ENCODE data around the gene LRP8. TPM values are rescaled to one million over a fixed set of nuclear protein-coding genes. Genes with fewer than 3 reads are reported as not detected.

Gene LRP8
- total and polyA plus RNA-seq, 2 of the 13 experiments (the other 11 are each of a cell fraction or from before 2014, with no cell fraction given) = 17.3 to 17.4 TPM

GRCh38 chr1:53207726-53208125 is 120.1 kb downstream of the LRP8 start:
- in situ Hi-C loops (cut with HindIII; ENCODE audit: extremely low pct_ligation_motif_present, low pct_unique_long_range_greater_than_20kb) (no loop called here), intact Hi-C loops (cut with micrococcal nuclease; ENCODE audit: unreplicated experiment) (no loop called here)
- no TSS peak for BruUV-seq (replicated peaks)
- no peak overlapping the region for H3K27ac ChIP-seq (ENCODE audit: extremely low read length, insufficient read depth, low read length)
- no peak for FAIRE-seq
- H4K20me1 ChIP-seq (ENCODE audit: insufficient read depth, low read length) = no peaks in the 10 kb centered on the region
- no peak overlapping the region for H3K9ac ChIP-seq (ENCODE audit: insufficient read depth, low read depth, low read length)
- H3K4me2 ChIP-seq (ENCODE audit: low read depth, low read length) = no peak overlapping the region
- DNase-seq (ENCODE audit: low spot score) = no peak
- POLR2A ChIA-PET = no interaction called here
- H3K27me3 ChIP-seq (ENCODE audit: control insufficient read depth in 1 of 2, insufficient read depth in 2 of 2, low read length in 2 of 2) = no peaks in the 10 kb centered on the region
- no peak overlapping the region for H3K4me3 ChIP-seq (replicated peaks in 1 of 3; ENCODE audit: insufficient read depth in 1 of 3, low read depth in 2 of 3, low read length in 3 of 3)
- CTCF ChIA-PET (ENCODE audit: low intra/inter-chr PET ratio, low total read pairs) = no interaction called here
- no peak for ATAC-seq
- 93% methylated on average over 1 of the region's 1 CpG for WGBS (ENCODE audit: low lambda C conversion rate)
- H3K79me2 ChIP-seq (ENCODE audit: insufficient read depth, low read length) = no peaks in the 10 kb centered on the region
- peaks cover 19% of the 10 kb centered on the region; the same call in 1 of the 2 replicates for H3K9me3 ChIP-seq (ENCODE audit: low read length)
- H3K4me1 ChIP-seq (ENCODE audit: insufficient read depth, low read length) = no peaks in the 10 kb centered on the region
- no peak overlapping the region for H2AFZ ChIP-seq (ENCODE audit: low read length)
- peaks cover 19 to 67% of the 10 kb centered on the region in 2 experiments for H3K36me3 ChIP-seq (replicated peaks in 1 of 2; ENCODE audit: control insufficient read depth in 1 of 2, insufficient read depth in 2 of 2, low read length in 2 of 2)
- no peak for TF ChIP-seq CEBPB (IDR thresholded peaks at IDR 0.05; ENCODE audit: borderline replicate concordance, low read depth, low read length)
- TF ChIP-seq NFIB (CRISPR knock-in tag; IDR thresholded peaks at IDR 0.05; ENCODE audit: borderline replicate concordance) = no peak
- no peak for TF ChIP-seq HDAC2 (CRISPR knock-in tag; IDR thresholded peaks at IDR 0.05)
- no peak for TF ChIP-seq ZNF562 (CRISPR knock-in tag; IDR thresholded peaks at IDR 0.05; ENCODE audit: borderline replicate concordance)
- no peak for TF ChIP-seq GATAD2A (CRISPR knock-in tag; IDR thresholded peaks at IDR 0.05)
- no peak for TF ChIP-seq BHLHE40 (IDR thresholded peaks at IDR 0.05; ENCODE audit: low read length)
- TF ChIP-seq HNRNPL (IDR thresholded peaks at IDR 0.05; ENCODE audit: low read depth, low read length) = no peak
- TF ChIP-seq ZNF264 (CRISPR knock-in tag; IDR thresholded peaks at IDR 0.05) = no peak
- TF ChIP-seq, protein P1, sequence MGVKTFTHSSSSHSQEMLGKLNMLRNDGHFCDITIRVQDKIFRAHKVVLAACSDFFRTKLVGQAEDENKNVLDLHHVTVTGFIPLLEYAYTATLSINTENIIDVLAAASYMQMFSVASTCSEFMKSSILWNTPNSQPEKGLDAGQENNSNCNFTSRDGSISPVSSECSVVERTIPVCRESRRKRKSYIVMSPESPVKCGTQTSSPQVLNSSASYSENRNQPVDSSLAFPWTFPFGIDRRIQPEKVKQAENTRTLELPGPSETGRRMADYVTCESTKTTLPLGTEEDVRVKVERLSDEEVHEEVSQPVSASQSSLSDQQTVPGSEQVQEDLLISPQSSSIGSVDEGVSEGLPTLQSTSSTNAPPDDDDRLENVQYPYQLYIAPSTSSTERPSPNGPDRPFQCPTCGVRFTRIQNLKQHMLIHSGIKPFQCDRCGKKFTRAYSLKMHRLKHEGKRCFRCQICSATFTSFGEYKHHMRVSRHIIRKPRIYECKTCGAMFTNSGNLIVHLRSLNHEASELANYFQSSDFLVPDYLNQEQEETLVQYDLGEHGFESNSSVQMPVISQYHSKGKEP (CRISPR knock-in tag; IDR thresholded peaks at IDR 0.05) = no peak
- TF ChIP-seq CTCF (CRISPR knock-in tag; IDR thresholded peaks at IDR 0.05) = no peak
- no peak for TF ChIP-seq TFDP2 (CRISPR knock-in tag; IDR thresholded peaks at IDR 0.05)
- no peak for TF ChIP-seq ZNF441 (CRISPR knock-in tag; IDR thresholded peaks at IDR 0.05; ENCODE audit: borderline replicate concordance)
